Glutamatergic neuron (in vitro differentiated cells): ENCODE results near the gene XYLT1. TPM values are rescaled to one million over a fixed set of nuclear protein-coding genes. Genes with fewer than 3 reads are reported as not detected.

ENCODE experiments used
- DNase-seq: peaks from one replicate; pipeline ENCODE4 v3.0.0; 2022
- H3K27ac Mint-ChIP-seq: one replicate; pipeline ENCODE4 v1.8.0; 2020; ENCODE audit warnings: mild to moderate bottlenecking, mixed read lengths, inconsistent platforms; ENCODE audit not compliant: unreplicated experiment
- H3K27me3 Mint-ChIP-seq: one replicate; pipeline ENCODE4 v1.8.0; 2020; ENCODE audit warnings: mild to moderate bottlenecking, moderate library complexity, mixed read lengths, inconsistent platforms; ENCODE audit not compliant: unreplicated experiment
- H3K36me3 Mint-ChIP-seq: one replicate; pipeline ENCODE4 v1.8.0; 2020; ENCODE audit warnings: mild to moderate bottlenecking, mixed read lengths, inconsistent platforms; ENCODE audit not compliant: unreplicated experiment
- H3K4me1 Mint-ChIP-seq: one replicate; pipeline ENCODE4 v1.8.0; 2020; ENCODE audit warnings: mild to moderate bottlenecking, low read depth, mixed read lengths, inconsistent platforms; ENCODE audit not compliant: unreplicated experiment
- H3K4me3 Mint-ChIP-seq: one replicate; pipeline ENCODE4 v1.8.0; 2020; ENCODE audit warnings: mild to moderate bottlenecking, mixed read lengths, inconsistent platforms; ENCODE audit not compliant: unreplicated experiment
- H3K9me3 Mint-ChIP-seq: one replicate; pipeline ENCODE4 v1.8.0; 2020; ENCODE audit warnings: mild to moderate bottlenecking, moderate library complexity, mixed read lengths, inconsistent platforms; ENCODE audit not compliant: unreplicated experiment
- total RNA-seq: library from RNA; stranded (reverse); fragmentation: NEBNext Ultra II Directional; extraction: Animal tissue kit (Norgen Biotek cat#: 25700); gene quantifications from one replicate; pipeline ENCODE4 v1.2.1, GENCODE V29; 2021; ENCODE audit not compliant: unreplicated experiment
- TF ChIP-seq, protein P1 (sequence below): fragments of 200-600 bp; sonication (generic); IDR thresholded peaks from one replicate; pipeline ENCODE4 v1.5.0; 2021; ENCODE audit not compliant: partially characterized antibody, unreplicated experiment

Gene XYLT1
- total RNA-seq, 1 donor from 2014 or later, result 18.4 TPM

DNA sequence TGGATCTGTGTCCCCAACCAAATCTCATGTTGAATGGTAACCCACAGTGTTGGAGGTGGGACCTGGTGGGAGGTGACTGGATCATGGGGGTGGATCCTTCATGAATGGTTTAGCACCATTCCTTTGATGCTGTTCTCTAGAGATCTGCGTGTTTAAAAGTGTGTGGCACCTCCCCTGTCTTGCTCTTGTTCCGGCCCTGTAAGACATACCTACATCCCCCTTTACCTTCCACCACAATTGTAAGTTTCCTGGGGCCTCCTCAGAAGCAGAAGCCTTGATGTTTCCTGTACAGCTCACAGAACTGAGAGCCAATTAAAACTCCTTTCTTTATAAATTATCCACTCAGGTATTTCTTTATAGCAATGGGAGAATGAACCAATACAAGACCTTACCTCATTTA is 257.7 kb downstream of the XYLT1 start:
- H3K4me1 Mint-ChIP-seq, result no peaks in the 10 kb centered on the region
- no peak overlapping the region for H3K4me3 Mint-ChIP-seq
- TF ChIP-seq, protein P1, sequence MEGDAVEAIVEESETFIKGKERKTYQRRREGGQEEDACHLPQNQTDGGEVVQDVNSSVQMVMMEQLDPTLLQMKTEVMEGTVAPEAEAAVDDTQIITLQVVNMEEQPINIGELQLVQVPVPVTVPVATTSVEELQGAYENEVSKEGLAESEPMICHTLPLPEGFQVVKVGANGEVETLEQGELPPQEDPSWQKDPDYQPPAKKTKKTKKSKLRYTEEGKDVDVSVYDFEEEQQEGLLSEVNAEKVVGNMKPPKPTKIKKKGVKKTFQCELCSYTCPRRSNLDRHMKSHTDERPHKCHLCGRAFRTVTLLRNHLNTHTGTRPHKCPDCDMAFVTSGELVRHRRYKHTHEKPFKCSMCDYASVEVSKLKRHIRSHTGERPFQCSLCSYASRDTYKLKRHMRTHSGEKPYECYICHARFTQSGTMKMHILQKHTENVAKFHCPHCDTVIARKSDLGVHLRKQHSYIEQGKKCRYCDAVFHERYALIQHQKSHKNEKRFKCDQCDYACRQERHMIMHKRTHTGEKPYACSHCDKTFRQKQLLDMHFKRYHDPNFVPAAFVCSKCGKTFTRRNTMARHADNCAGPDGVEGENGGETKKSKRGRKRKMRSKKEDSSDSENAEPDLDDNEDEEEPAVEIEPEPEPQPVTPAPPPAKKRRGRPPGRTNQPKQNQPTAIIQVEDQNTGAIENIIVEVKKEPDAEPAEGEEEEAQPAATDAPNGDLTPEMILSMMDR, result no peak
- no peak for DNase-seq
- peaks cover 1% of the 10 kb centered on the region for H3K9me3 Mint-ChIP-seq
- peaks cover 3% of the 10 kb centered on the region for H3K27me3 Mint-ChIP-seq
- peaks cover 6% of the 10 kb centered on the region for H3K36me3 Mint-ChIP-seq
- H3K27ac Mint-ChIP-seq, result no peak overlapping the region

DNA sequence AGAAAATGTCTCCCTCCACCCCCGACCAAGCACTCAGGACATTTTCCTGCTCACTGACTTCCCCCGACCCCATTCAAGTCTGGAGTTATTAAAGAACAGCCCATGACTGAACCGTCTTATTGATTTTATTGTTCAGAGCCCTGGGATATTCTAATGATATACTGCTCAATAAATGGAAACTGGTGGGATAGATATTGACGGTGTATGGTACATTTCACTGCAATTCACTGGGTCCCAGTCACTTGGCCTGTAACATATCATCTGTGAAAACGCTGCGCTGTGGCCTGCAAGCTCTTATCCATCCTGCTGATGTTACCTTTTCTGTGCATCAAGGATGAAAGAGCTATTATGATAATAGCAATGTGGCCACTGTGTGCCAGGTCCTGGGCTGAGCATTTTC is 258.2 kb downstream of the XYLT1 start:
- no peak for DNase-seq
- Mint-ChIP-seq H3K27ac (no peak overlapping the region), H3K4me3 (no peak overlapping the region), H3K27me3 (peaks cover 2% of the 10 kb centered on the region), H3K4me1 (no peaks in the 10 kb centered on the region), H3K36me3 (peaks cover 6% of the 10 kb centered on the region), H3K9me3 (peaks cover 1% of the 10 kb centered on the region)
- TF ChIP-seq, protein P1, result no peak

DNA sequence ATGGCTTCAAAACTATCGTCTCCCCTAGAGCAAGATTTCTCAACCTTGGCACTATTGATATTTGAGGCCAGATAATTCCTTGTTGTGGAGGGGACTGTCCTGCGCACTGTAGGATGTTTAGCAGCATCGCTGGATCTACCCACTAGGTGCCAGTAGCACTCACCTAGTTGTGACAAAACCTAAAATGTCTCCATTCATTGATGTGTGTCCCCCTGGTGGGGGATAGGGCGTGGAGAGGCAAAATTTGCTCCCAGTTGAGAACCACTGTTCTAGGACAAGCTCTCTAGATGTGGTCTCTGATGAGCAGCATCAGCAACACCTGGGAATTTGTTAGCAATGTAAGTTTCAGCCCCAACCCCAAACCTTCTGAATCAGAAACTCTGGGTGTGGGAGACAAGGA is 259.0 kb downstream of the XYLT1 start:
- H3K27me3 Mint-ChIP-seq, result no peaks in the 10 kb centered on the region
- DNase-seq, result peak; percentile 32
- no peak overlapping the region for H3K27ac Mint-ChIP-seq
- no peak overlapping the region for H3K4me3 Mint-ChIP-seq
- peaks cover 1% of the 10 kb centered on the region for H3K9me3 Mint-ChIP-seq
- peaks cover 6% of the 10 kb centered on the region for H3K36me3 Mint-ChIP-seq
- H3K4me1 Mint-ChIP-seq, result no peaks in the 10 kb centered on the region
- TF ChIP-seq, protein P1, result peak; percentile 47

DNA sequence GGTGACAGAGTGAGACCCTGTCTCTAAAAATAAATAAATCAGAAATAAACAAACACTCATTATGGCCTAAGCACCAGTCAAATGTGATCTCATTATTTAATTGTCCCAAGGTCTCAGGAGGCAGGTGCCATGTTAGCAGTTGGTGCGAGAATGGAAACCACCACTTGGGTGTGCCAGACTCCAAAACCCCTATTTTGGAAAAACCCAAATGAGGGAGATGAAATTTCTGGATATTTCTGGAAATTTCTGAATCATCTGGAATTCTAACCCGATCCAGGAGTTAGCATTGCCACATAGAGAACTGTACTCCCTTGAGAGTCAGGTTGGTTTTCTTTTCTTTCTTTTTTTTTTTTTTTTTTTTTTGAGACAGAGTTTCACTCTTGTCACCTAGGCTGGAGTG is 264.0 kb downstream of the XYLT1 start:
- Mint-ChIP-seq H3K4me1 (peaks cover 8% of the 10 kb centered on the region), H3K36me3 (no peaks in the 10 kb centered on the region), H3K9me3 (peaks cover 3% of the 10 kb centered on the region), H3K4me3 (no peak overlapping the region), H3K27me3 (no peaks in the 10 kb centered on the region), H3K27ac (no peak overlapping the region)
- TF ChIP-seq, protein P1, result no peak
- DNase-seq, result no peak

DNA sequence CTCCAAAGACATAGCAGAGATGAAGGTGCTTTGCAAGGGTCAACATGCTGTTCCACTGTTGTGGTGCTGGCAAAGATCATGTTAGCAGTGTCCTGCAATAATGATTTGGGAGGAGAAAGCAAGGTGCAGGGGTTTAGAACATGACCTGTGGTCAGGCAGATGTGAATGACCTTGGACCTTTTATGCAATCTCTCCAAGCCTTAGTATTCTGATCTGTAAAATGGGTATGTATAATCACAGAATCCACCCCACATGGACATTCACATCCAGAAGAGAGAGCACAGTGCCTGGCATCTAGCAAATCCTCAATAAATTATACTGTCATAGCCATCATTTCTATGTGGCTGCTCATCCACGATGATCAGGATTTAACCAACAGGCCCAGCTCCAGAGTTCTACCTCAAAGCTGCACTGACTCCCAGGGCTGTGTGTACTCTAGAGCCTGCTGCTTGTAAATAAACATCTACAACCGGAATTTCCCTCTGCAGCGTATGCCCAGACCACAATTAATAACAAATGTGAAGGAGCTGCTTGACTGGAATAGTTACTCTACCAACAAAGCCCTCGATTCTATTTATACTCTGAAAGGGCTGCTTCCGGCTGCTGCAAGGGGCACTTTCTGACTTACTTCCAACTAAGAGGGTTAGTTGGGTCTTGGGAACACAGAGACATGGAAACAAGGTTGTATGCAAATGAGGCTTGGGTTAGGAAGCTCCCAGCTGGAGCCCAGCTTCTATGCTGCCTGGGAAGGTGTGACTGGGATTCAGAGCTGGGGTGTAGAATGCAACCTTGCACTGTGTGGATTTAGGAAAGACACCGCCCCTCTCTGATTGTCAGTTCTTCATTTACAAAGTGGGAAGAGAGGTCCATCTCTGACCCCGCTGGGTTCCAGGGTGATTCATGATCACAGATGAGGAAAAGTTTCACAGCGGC is 265.2 kb downstream of the XYLT1 start:
- peaks cover 8% of the 10 kb centered on the region for H3K4me1 Mint-ChIP-seq
- H3K36me3 Mint-ChIP-seq, result no peaks in the 10 kb centered on the region
- H3K27ac Mint-ChIP-seq, result no peak overlapping the region
- TF ChIP-seq, protein P1, result no peak
- no peaks in the 10 kb centered on the region for H3K27me3 Mint-ChIP-seq
- H3K9me3 Mint-ChIP-seq, result peaks cover 3% of the 10 kb centered on the region
- no peak overlapping the region for H3K4me3 Mint-ChIP-seq
- DNase-seq, result no peak
